NCI-H748 (cell line): ENCODE measurements around the gene TLCD3B.
"Not testable (repeated sequence)": the region's sequence is repeated elsewhere in the genome, so short reads cannot be mapped to it uniquely, and the experiment has no call there.

ENCODE experiments used
- DNase-seq: peaks from one replicate; lab custom pipeline; 2025; ENCODE audit not compliant: unreplicated experiment; lab: John Stamatoyannopoulos, UW

Gene TLCD3B

GRCh38 chr16:30063278-30063892 is 32.3 kb upstream of the TLCD3B start:
- DNase-seq, result no peak

GRCh38 chr16:30060836-30061554 is 29.9 kb upstream of the TLCD3B start:
- no peak for DNase-seq

GRCh38 chr16:30060346-30060745 is 29.3 kb upstream of the TLCD3B start:
- no peak for DNase-seq

GRCh38 chr16:30054959-30055553 is 24.0 kb upstream of the TLCD3B start:
- DNase-seq, result peak; percentile 32

GRCh38 chr16:30054451-30054850 is 23.4 kb upstream of the TLCD3B start:
- no peak for DNase-seq

- DNase-seq, result peak; percentile 39
Observed at GRCh38 chr16:30053376-30054015, 22.4 kb upstream of the TLCD3B start.

- peak; percentile 93 for DNase-seq
Observed at GRCh38 chr16:30052671-30053372, 21.8 kb upstream of the TLCD3B start.

GRCh38 chr16:30051518-30051917 is 20.4 kb upstream of the TLCD3B start:
- no peak for DNase-seq

- no peak for DNase-seq
Observed at GRCh38 chr16:30049871-30050270, 18.8 kb upstream of the TLCD3B start.

GRCh38 chr16:30046588-30046987 is 15.5 kb upstream of the TLCD3B start:
- DNase-seq, result no peak

- no peak for DNase-seq
Observed at GRCh38 chr16:30046178-30046577, 15.1 kb upstream of the TLCD3B start.

- DNase-seq, result no peak
Observed at GRCh38 chr16:30041841-30042240, 10.8 kb upstream of the TLCD3B start.

- DNase-seq, result not testable (repeated sequence)
Observed at GRCh38 chr16:30040690-30041089, 9.6 kb upstream of the TLCD3B start.

GRCh38 chr16:30040221-30040620 is 9.2 kb upstream of the TLCD3B start:
- DNase-seq, result no peak

GRCh38 chr16:30033270-30033669 is 2.2 kb upstream of the TLCD3B start:
- DNase-seq, result no peak

GRCh38 chr16:30032083-30032819 is 1.2 kb upstream of the TLCD3B start:
- DNase-seq, result peak; percentile 77

- no peak for DNase-seq
Observed at GRCh38 chr16:30031477-30031918, 427 bp upstream of the TLCD3B start.

- no peak for DNase-seq
Observed at GRCh38 chr16:30030011-30030685, 923 bp downstream of the TLCD3B start.

GRCh38 chr16:30028438-30029076 is 2.5 kb downstream of the TLCD3B start:
- DNase-seq, result no peak
